ENCODE results near the gene DCTN4. TPM values are rescaled to one million over a fixed set of nuclear protein-coding genes. Genes with fewer than 3 reads are reported as not detected.

DCTN4 gene
- total RNA-seq, 2 experiments from 2014 or later = 12.6 to 22.4 TPM

DNA sequence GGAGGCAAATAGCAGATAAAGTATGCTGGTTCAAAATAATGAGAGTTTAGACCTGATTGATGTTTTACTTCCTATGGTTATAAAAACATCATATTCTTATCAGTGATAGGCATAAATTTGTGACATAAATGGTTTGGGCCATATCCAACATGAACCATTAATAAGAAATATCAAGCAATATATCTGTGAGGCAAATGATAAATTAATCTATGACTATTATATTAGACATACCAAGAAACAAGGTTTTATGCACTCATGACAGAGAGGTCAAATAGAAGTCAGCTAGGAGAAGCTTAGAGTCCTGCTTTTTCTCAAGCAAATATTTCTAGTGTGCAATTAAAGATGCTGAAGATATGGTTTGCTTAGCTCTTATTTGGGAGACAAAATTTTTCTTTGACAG, 30.2 kb upstream of the DCTN4 start:
- no peaks in the 10 kb centered on the region for H3K9me3 ChIP-seq (ENCODE audit: low read length)
- no TSS peak for BruUV-seq (replicated peaks)
- H3K36me3 ChIP-seq (ENCODE audit: insufficient read depth, low read length) = no peaks in the 10 kb centered on the region
- H3K27ac ChIP-seq (ENCODE audit: low read depth, low read length, poor library complexity, severe bottlenecking) = no peak overlapping the region
- no peaks in the 10 kb centered on the region for H4K20me1 ChIP-seq (ENCODE audit: insufficient read depth, low read length)
- H2AFZ ChIP-seq (ENCODE audit: low read length) = no peak overlapping the region
- no peaks in the 10 kb centered on the region for H3K4me1 ChIP-seq (ENCODE audit: insufficient read depth, low read length, poor library complexity, severe bottlenecking)
- ChIA-PET CTCF (ENCODE audit: unreplicated experiment) (no interaction called here), POLR2A (interaction anchor here (1.8 kb wide), 1 partner anchor 16 kb away, joined by 8 read pairs; no protein-coding TSS in a partner anchor)
- H3K79me2 ChIP-seq (ENCODE audit: insufficient read depth, low read depth, low read length) = no peaks in the 10 kb centered on the region
- TF ChIP-seq, protein P1, sequence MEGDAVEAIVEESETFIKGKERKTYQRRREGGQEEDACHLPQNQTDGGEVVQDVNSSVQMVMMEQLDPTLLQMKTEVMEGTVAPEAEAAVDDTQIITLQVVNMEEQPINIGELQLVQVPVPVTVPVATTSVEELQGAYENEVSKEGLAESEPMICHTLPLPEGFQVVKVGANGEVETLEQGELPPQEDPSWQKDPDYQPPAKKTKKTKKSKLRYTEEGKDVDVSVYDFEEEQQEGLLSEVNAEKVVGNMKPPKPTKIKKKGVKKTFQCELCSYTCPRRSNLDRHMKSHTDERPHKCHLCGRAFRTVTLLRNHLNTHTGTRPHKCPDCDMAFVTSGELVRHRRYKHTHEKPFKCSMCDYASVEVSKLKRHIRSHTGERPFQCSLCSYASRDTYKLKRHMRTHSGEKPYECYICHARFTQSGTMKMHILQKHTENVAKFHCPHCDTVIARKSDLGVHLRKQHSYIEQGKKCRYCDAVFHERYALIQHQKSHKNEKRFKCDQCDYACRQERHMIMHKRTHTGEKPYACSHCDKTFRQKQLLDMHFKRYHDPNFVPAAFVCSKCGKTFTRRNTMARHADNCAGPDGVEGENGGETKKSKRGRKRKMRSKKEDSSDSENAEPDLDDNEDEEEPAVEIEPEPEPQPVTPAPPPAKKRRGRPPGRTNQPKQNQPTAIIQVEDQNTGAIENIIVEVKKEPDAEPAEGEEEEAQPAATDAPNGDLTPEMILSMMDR (conservative IDR thresholded peaks at IDR 0.05; ENCODE audit: low read length) = no peak
- TF ChIP-seq EZH2phosphoT487 (IDR thresholded peaks at IDR 0.05; ENCODE audit: borderline replicate concordance, low read depth, low read length) = no peak
- H3K9me2 ChIP-seq (ENCODE audit: insufficient read depth, low read length) = no peaks in the 10 kb centered on the region
- H3K4me2 ChIP-seq (ENCODE audit: low read length) = no peak overlapping the region
- intact Hi-C loops (cut with micrococcal nuclease; ENCODE audit: unreplicated experiment) = no loop called here
- H3K4me3 ChIP-seq (ENCODE audit: low read depth, low read length, poor library complexity, severe bottlenecking) = no peak overlapping the region
- no peak for DNase-seq (ENCODE audit: low spot score)

GRCh38 chr5:150787656-150788055, 28.8 kb upstream of the DCTN4 start:
- Histone ChIP-seq H3K79me2 (ENCODE audit: insufficient read depth, low read depth, low read length) (no peaks in the 10 kb centered on the region), H2AFZ (ENCODE audit: low read length) (no peak overlapping the region), H3K9me2 (ENCODE audit: insufficient read depth, low read length) (no peaks in the 10 kb centered on the region), H3K36me3 (ENCODE audit: insufficient read depth, low read length) (no peaks in the 10 kb centered on the region), H3K27ac (ENCODE audit: low read depth, low read length, poor library complexity, severe bottlenecking) (no peak overlapping the region), H3K4me3 (ENCODE audit: low read depth, low read length, poor library complexity, severe bottlenecking) (no peak overlapping the region), H3K4me1 (ENCODE audit: insufficient read depth, low read length, poor library complexity, severe bottlenecking) (no peaks in the 10 kb centered on the region), H3K4me2 (ENCODE audit: low read length) (no peak overlapping the region), H3K9me3 (ENCODE audit: low read length) (no peaks in the 10 kb centered on the region), H4K20me1 (ENCODE audit: insufficient read depth, low read length) (no peaks in the 10 kb centered on the region)
- intact Hi-C loops (cut with micrococcal nuclease; ENCODE audit: unreplicated experiment) = no loop called here
- ChIA-PET CTCF (ENCODE audit: unreplicated experiment) (no interaction called here), POLR2A (interaction anchor here (1.1 to 1.8 kb wide), 2 partner anchors 18 to 19 kb away, joined by 4 to 8 read pairs; no protein-coding TSS in a partner anchor)
- no peak for DNase-seq (ENCODE audit: low spot score)
- BruUV-seq (replicated peaks) = no TSS peak
- no peak for TF ChIP-seq EZH2phosphoT487 (IDR thresholded peaks at IDR 0.05; ENCODE audit: borderline replicate concordance, low read depth, low read length)
- TF ChIP-seq, protein P1 (conservative IDR thresholded peaks at IDR 0.05; ENCODE audit: low read length) = no peak

GRCh38 chr5:150786876-150787275, 28.1 kb upstream of the DCTN4 start:
- no peaks in the 10 kb centered on the region for H3K9me3 ChIP-seq (ENCODE audit: low read length)
- H3K4me2 ChIP-seq (ENCODE audit: low read length) = no peak overlapping the region
- no TSS peak for BruUV-seq (replicated peaks)
- no peaks in the 10 kb centered on the region for H4K20me1 ChIP-seq (ENCODE audit: insufficient read depth, low read length)
- H3K4me3 ChIP-seq (ENCODE audit: low read depth, low read length, poor library complexity, severe bottlenecking) = no peak overlapping the region
- H3K27ac ChIP-seq (ENCODE audit: low read depth, low read length, poor library complexity, severe bottlenecking) = no peak overlapping the region
- DNase-seq (ENCODE audit: low spot score) = no peak
- no peak overlapping the region for H2AFZ ChIP-seq (ENCODE audit: low read length)
- TF ChIP-seq, protein P1 (conservative IDR thresholded peaks at IDR 0.05; ENCODE audit: low read length) = no peak
- TF ChIP-seq EZH2phosphoT487 (IDR thresholded peaks at IDR 0.05; ENCODE audit: borderline replicate concordance, low read depth, low read length) = no peak
- H3K9me2 ChIP-seq (ENCODE audit: insufficient read depth, low read length) = no peaks in the 10 kb centered on the region
- ChIA-PET POLR2A (interaction anchor here (0.5 to 1.1 kb wide), 2 partner anchors 20 to 218 kb away, joined by 3 to 4 read pairs; no protein-coding TSS in a partner anchor), CTCF (ENCODE audit: unreplicated experiment) (interaction anchor here (0.7 kb wide), 1 partner anchor 14 kb away, joined by 3 read pairs; no protein-coding TSS in a partner anchor)
- H3K36me3 ChIP-seq (ENCODE audit: insufficient read depth, low read length) = no peaks in the 10 kb centered on the region
- H3K79me2 ChIP-seq (ENCODE audit: insufficient read depth, low read depth, low read length) = no peaks in the 10 kb centered on the region
- no peaks in the 10 kb centered on the region for H3K4me1 ChIP-seq (ENCODE audit: insufficient read depth, low read length, poor library complexity, severe bottlenecking)
- intact Hi-C loops (cut with micrococcal nuclease; ENCODE audit: unreplicated experiment) = no loop called here
